HCT116 (cell line): ENCODE measurements around the gene MAS1. TPM values are rescaled to one million over a fixed set of nuclear protein-coding genes. Genes with fewer than 3 reads are reported as not detected.
"Not testable (repeated sequence)": the region's sequence is repeated elsewhere in the genome, so short reads cannot be mapped to it uniquely, and the experiment has no call there.

Experiments
- ATAC-seq: fragments of 200-7000 bp; cut with Tn5 transposase; 2 replicates; pipeline ENCODE4 v1.9.1; 2020; ENCODE audit warnings: mild to moderate bottlenecking, moderate library complexity
- BruUV-seq: library from RNA; stranded (reverse); fragments of 400-500 nt; replicated peaks from 2 replicates; lab custom pipeline; 2021; lab: Mats Ljungman, UMichigan
- CTCF ChIA-PET: fragments of 300-600 bp; sonication (Branson Sonifier 250); formaldehyde crosslinking; loops from one replicate; lab custom pipeline; 2021; ENCODE audit warnings: antibody characterized with exemption; lab: Charles Lee
- POLR2A ChIA-PET: fragments of 300-600, 350-600 bp; sonication (Branson Sonifier 250); formaldehyde crosslinking; loops from one replicate; lab custom pipeline; 2021; ENCODE audit warnings: antibody characterized with exemption; lab: Charles Lee
- RAD21 ChIA-PET, 2 experiments: fragments of 300-600 bp; sonication (Branson Sonifier 250); formaldehyde crosslinking; loops; one replicate each; lab custom pipeline; 2023; ENCODE audit warnings: low total read pairs in 2 of 2; ENCODE audit not compliant: uncharacterized antibody in 2 of 2, unreplicated experiment in 2 of 2, low non-redundant PET in 1 of 2; lab: Charles Lee
- DNase-seq: peaks from one replicate; pipeline ENCODE4 v3.0.0-alpha.2; 2010; ENCODE audit warnings: low read depth, low spot score
- H2AFZ ChIP-seq: fragments of 200-600 bp; shearing (Covaris generic), sonication (generic); 2 replicates; pipeline ENCODE4 v1.6.1; 2017; ENCODE audit warnings: low read depth, mixed run types, mixed read lengths, antibody characterized with exemption, low read length; ENCODE audit not compliant: poor library complexity, severe bottlenecking
- H3K27ac ChIP-seq: 2 replicates; pipeline ENCODE4 v1.5.1; 2012; ENCODE audit warnings: low read depth, low read length
- H3K27me3 ChIP-seq: fragments of 200-600 bp; sonication (generic); 2 replicates; pipeline ENCODE4 v1.6.1; 2016; ENCODE audit warnings: mixed run types, low read length, mixed read lengths; ENCODE audit not compliant: insufficient read depth
- H3K36me3 ChIP-seq, 2 experiments: fragments of 200-500 bp in 1 of 2; fragments of 200-600 bp in 1 of 2; sonication (Bioruptor generic) in 1 of 2; sonication (generic) in 1 of 2; 2 replicates each; pipeline versions ENCODE4 v1.5.1 to v1.6.1; 2014 to 2016; ENCODE audit warnings: low read length in 2 of 2, inconsistent platforms in 1 of 2, mixed read lengths in 1 of 2, mixed run types in 1 of 2; ENCODE audit not compliant: insufficient read depth in 2 of 2, control insufficient read depth in 1 of 2
- H3K4me1 ChIP-seq, 2 experiments: fragments of 200-600 bp in 1 of 2; sonication (generic) in 1 of 2; 2 replicates each; pipeline versions ENCODE4 v1.5.1 to v1.6.1; 2012 to 2017; ENCODE audit warnings: low read length in 2 of 2, inconsistent platforms in 1 of 2, mild to moderate bottlenecking in 1 of 2, mixed read lengths in 1 of 2, mixed run types in 1 of 2, moderate library complexity in 1 of 2; ENCODE audit not compliant: insufficient read depth in 2 of 2, control insufficient read depth in 1 of 2
- H3K4me2 ChIP-seq: fragments of 200-600 bp; sonication (generic); 2 replicates; pipeline ENCODE4 v1.6.1; 2017; ENCODE audit warnings: mixed run types, low read length, mixed read lengths
- H3K4me3 ChIP-seq, 2 experiments: fragments of 200-600 bp in 1 of 2; sonication (generic) in 1 of 2; replicated peaks in 1 of 2; 2 replicates each; pipeline ENCODE4 v1.5.1; 2011 to 2016; ENCODE audit warnings: low read length in 2 of 2, control low read depth in 1 of 2, low read depth in 1 of 2, mild to moderate bottlenecking in 1 of 2, mixed read lengths in 1 of 2, mixed run types in 1 of 2
- H3K79me2 ChIP-seq: fragments of 200-600 bp; sonication (generic); 2 replicates; pipeline ENCODE4 v1.6.1; 2017; ENCODE audit warnings: mild to moderate bottlenecking, mixed run types, low read length, moderate library complexity, mixed read lengths; ENCODE audit not compliant: insufficient read depth
- H3K9ac ChIP-seq: fragments of 200-600 bp; sonication (generic); 2 replicates; pipeline ENCODE4 v1.6.1; 2016; ENCODE audit warnings: low read length, mixed read lengths
- H3K9me2 ChIP-seq: fragments of 200-600 bp; sonication (generic), shearing (Covaris generic); 2 replicates; pipeline ENCODE4 v1.6.1; 2017; ENCODE audit warnings: mixed run types, mild to moderate bottlenecking, moderate library complexity; ENCODE audit not compliant: insufficient read depth
- H3K9me3 ChIP-seq, 2 experiments: fragments of 200-500 bp in 1 of 2; fragments of 200-600 bp in 1 of 2; sonication (Bioruptor generic) in 1 of 2; sonication (generic) in 1 of 2; 2 replicates each; pipeline ENCODE4 v1.6.1; 2014 to 2017; ENCODE audit warnings: low read length in 2 of 2, mixed read lengths in 2 of 2, inconsistent platforms in 1 of 2, low read depth in 1 of 2, mild to moderate bottlenecking in 1 of 2, mixed run types in 1 of 2, moderate library complexity in 1 of 2; ENCODE audit not compliant: control insufficient read depth in 1 of 2, insufficient read depth in 1 of 2
- H4K20me1 ChIP-seq: fragments of 200-600 bp; sonication (generic), shearing (Covaris generic); 2 replicates; pipeline ENCODE4 v1.6.1; 2017; ENCODE audit warnings: mixed run types, mild to moderate bottlenecking, moderate library complexity; ENCODE audit not compliant: insufficient read depth
- CTCF ChIP-seq, 3 experiments: fragments of 200-600 bp in 1 of 3; sonication (generic) in 1 of 3; IDR thresholded peaks in 2 of 3; conservative IDR thresholded peaks in 1 of 3; 2 replicates each; pipeline ENCODE4 v1.5.1; 2012 to 2017; ENCODE audit warnings: low read depth in 2 of 3, low read length in 2 of 3, antibody characterized with exemption in 1 of 3, borderline replicate concordance in 1 of 3, control low read depth in 1 of 3, mild to moderate bottlenecking in 1 of 3, mixed read lengths in 1 of 3, mixed run types in 1 of 3, moderate library complexity in 1 of 3; ENCODE audit not compliant: insufficient read depth in 1 of 3
- EGR1 ChIP-seq: IDR thresholded peaks from 2 replicates; pipeline ENCODE4 v1.6.1; 2012; ENCODE audit warnings: low read depth
- ELF1 ChIP-seq: IDR thresholded peaks from 2 replicates; pipeline ENCODE4 v1.6.1; 2012; ENCODE audit warnings: low read depth, borderline replicate concordance
- POLR2A ChIP-seq: IDR thresholded peaks from 2 replicates; pipeline ENCODE4 v1.7.0; 2011; ENCODE audit warnings: borderline replicate concordance; ENCODE audit not compliant: insufficient read depth, insufficient read length; ENCODE audit errors: extremely low read depth
- POLR2AphosphoS5 ChIP-seq: IDR thresholded peaks from 2 replicates; pipeline ENCODE4 v1.6.1; 2011; ENCODE audit warnings: mild to moderate bottlenecking, low read depth, low read length, moderate library complexity
- RAD21 ChIP-seq: IDR thresholded peaks from 2 replicates; pipeline ENCODE4 v1.6.1; 2012; ENCODE audit warnings: low read depth, mild to moderate bottlenecking
- REST ChIP-seq: IDR thresholded peaks from 2 replicates; pipeline ENCODE4 v1.6.1; 2012; ENCODE audit warnings: low read depth
- SRF ChIP-seq: IDR thresholded peaks from 2 replicates; pipeline ENCODE4 v1.6.1; 2012; ENCODE audit warnings: low read depth
- YY1 ChIP-seq: IDR thresholded peaks from 2 replicates; pipeline ENCODE4 v1.6.1; 2011; ENCODE audit warnings: low read length, low read depth, moderate library complexity, mild to moderate bottlenecking; ENCODE audit not compliant: insufficient replicate concordance; ENCODE audit errors: extremely low read depth
- ZNF274 ChIP-seq: fragments of 200-500 bp; sonication (Bioruptor generic); IDR thresholded peaks from 2 replicates; pipeline ENCODE4 v1.6.1; 2014; ENCODE audit warnings: mild to moderate bottlenecking, low read depth, low read length, inconsistent platforms
- intact Hi-C: fragments of 100-400 bp; cut with micrococcal nuclease; formaldehyde crosslinking; loops from 2 replicates; pipeline ENCODE4 v1.10.0; 2022
- total RNA-seq: library from RNA; stranded (reverse); gene quantifications from one replicate; pipeline ENCODE4 v1.2.1, GENCODE V29; 2021; ENCODE audit not compliant: unreplicated experiment

MAS1 gene
- total RNA-seq, 1 experiment from 2014 or later, result not detected

GRCh38 chr6:159863341-159863740 is 27.4 kb upstream of the MAS1 start:
- H3K79me2 ChIP-seq, H3K27me3 ChIP-seq, H3K4me3 ChIP-seq, H3K9me2 ChIP-seq, BruUV-seq, POLR2A ChIA-PET, H3K4me1 ChIP-seq, H4K20me1 ChIP-seq, H3K27ac ChIP-seq, H3K36me3 ChIP-seq, H3K9me3 ChIP-seq, H3K4me2 ChIP-seq, H3K9ac ChIP-seq: not testable (repeated sequence)
- TF ChIP-seq RAD21 (peak; percentile 90), CTCF (IDR thresholded peaks at IDR 0.05 in 2 of 3, conservative IDR thresholded peaks at IDR 0.05 in 1 of 3; ENCODE audit: borderline replicate concordance in 1 of 3, insufficient read depth in 1 of 3, low read depth in 2 of 3, low read length in 2 of 3) (peak; percentile 24 to 76 (median 60); a peak in 3 of 6 replicates)
- DNase-seq (peak; percentile 66), ATAC-seq (peak; percentile 88)
- RAD21 ChIA-PET, result interaction anchor here (0.7 to 1.4 kb wide), 8 partner anchors 8 to 671 kb away, joined by 3 to 10 read pairs (median 3); no protein-coding TSS in a partner anchor
- CTCF ChIA-PET, result interaction anchor here (0.6 to 2.3 kb wide), 19 partner anchors 9 to 670 kb away, joined by 3 to 23 read pairs (median 4); partner anchors contain the start of genes MRPL18, SOD2 and WTAP
- H2AFZ ChIP-seq, result peak overlapping the region; percentile 82
- intact Hi-C loops, result loop anchor here (1.0 to 10.0 kb wide), 6 partner anchors 78 to 801 kb away; partner anchors contain the start of gene LPA

GRCh38 chr6:159865226-159865920 is 25.4 kb upstream of the MAS1 start:
- no peak overlapping the region for H3K4me3 ChIP-seq
- ChIA-PET CTCF (interaction anchor here (1.0 to 1.6 kb wide), 2 partner anchors 234 to 590 kb away, joined by 3 to 4 read pairs; no protein-coding TSS in a partner anchor), RAD21 (no interaction called here), POLR2A (no interaction called here)
- H3K4me2 ChIP-seq, result no peak overlapping the region
- H3K9me3 ChIP-seq, result no peaks in the 10 kb centered on the region
- no peaks in the 10 kb centered on the region for H4K20me1 ChIP-seq
- H3K4me1 ChIP-seq, result no peaks in the 10 kb centered on the region
- no peaks in the 10 kb centered on the region for H3K9me2 ChIP-seq
- no peak overlapping the region for H3K27ac ChIP-seq
- H3K79me2 ChIP-seq, result no peaks in the 10 kb centered on the region
- no peak overlapping the region for H3K9ac ChIP-seq
- ATAC-seq (no peak), DNase-seq (no peak)
- intact Hi-C loops, result loop anchor here (10.0 kb wide), 1 partner anchor 799 kb away; the partner anchor contains the start of gene LPA
- BruUV-seq, result no TSS peak
- no peak for TF ChIP-seq REST
- no peak for TF ChIP-seq POLR2AphosphoS5
- no peak for TF ChIP-seq RAD21
- no peak for TF ChIP-seq SRF
- no peak for TF ChIP-seq YY1
- no peak for TF ChIP-seq EGR1
- no peak for TF ChIP-seq ZNF274
- TF ChIP-seq POLR2A, result no peak
- TF ChIP-seq ELF1, result no peak
- no peak overlapping the region for H2AFZ ChIP-seq
- H3K36me3 ChIP-seq, result no peaks in the 10 kb centered on the region
- peaks cover 4% of the 10 kb centered on the region; the same call in 1 of the 2 replicates for H3K27me3 ChIP-seq
